HEK293 (cell line): ENCODE results near the gene SLC6A6.

Experiments
- FEZF1 ChIP-seq: fragments of 450-650 bp; formaldehyde crosslinking; IDR thresholded peaks from 2 replicates; pipeline ENCODE4 v1.5.1; 2016; ENCODE audit warnings: missing biosample characterization, missing genetic modification characterization
- REST ChIP-seq: fragments of 450-650 bp; formaldehyde crosslinking; IDR thresholded peaks from 2 replicates; pipeline ENCODE4 v1.5.1; 2016; ENCODE audit warnings: missing biosample characterization, missing genetic modification characterization
- YY1 ChIP-seq: fragments of 450-650 bp; formaldehyde crosslinking; IDR thresholded peaks from 2 replicates; pipeline ENCODE4 v1.5.1; 2018; ENCODE audit warnings: missing biosample characterization, missing genetic modification characterization
- ZNF311 ChIP-seq: fragments of 450-650 bp; formaldehyde crosslinking; IDR thresholded peaks from 2 replicates; pipeline ENCODE4 v1.5.1; 2017; ENCODE audit warnings: missing biosample characterization, missing genetic modification characterization, borderline replicate concordance
- ZNF580 ChIP-seq: fragments of 450-650 bp; formaldehyde crosslinking; IDR thresholded peaks from 2 replicates; pipeline ENCODE4 v1.5.1; 2016; ENCODE audit warnings: missing biosample characterization, missing genetic modification characterization
- ZNF624 ChIP-seq: fragments of 450-650 bp; formaldehyde crosslinking; IDR thresholded peaks from 2 replicates; pipeline ENCODE4 v1.5.1; 2017; ENCODE audit warnings: missing biosample characterization, missing genetic modification characterization
- ZNF670 ChIP-seq: fragments of 450-650 bp; formaldehyde crosslinking; IDR thresholded peaks from 2 replicates; pipeline ENCODE4 v1.5.1; 2016; ENCODE audit warnings: missing biosample characterization, missing genetic modification characterization, low read depth
- ZNF701 ChIP-seq: fragments of 450-650 bp; formaldehyde crosslinking; IDR thresholded peaks from 2 replicates; pipeline ENCODE4 v1.5.1; 2016; ENCODE audit warnings: missing biosample characterization, missing genetic modification characterization
- TF ChIP-seq, protein P1 (sequence below): fragments of 450-650 bp; formaldehyde crosslinking; IDR thresholded peaks from 2 replicates; pipeline ENCODE4 v1.5.1; 2016; ENCODE audit warnings: missing biosample characterization, missing genetic modification characterization
- TF ChIP-seq, protein P2 (sequence below): fragments of 450-650 bp; formaldehyde crosslinking; IDR thresholded peaks from 2 replicates; pipeline ENCODE4 v1.5.1; 2016; ENCODE audit warnings: missing biosample characterization, missing genetic modification characterization

- TF ChIP-seq, protein P1, sequence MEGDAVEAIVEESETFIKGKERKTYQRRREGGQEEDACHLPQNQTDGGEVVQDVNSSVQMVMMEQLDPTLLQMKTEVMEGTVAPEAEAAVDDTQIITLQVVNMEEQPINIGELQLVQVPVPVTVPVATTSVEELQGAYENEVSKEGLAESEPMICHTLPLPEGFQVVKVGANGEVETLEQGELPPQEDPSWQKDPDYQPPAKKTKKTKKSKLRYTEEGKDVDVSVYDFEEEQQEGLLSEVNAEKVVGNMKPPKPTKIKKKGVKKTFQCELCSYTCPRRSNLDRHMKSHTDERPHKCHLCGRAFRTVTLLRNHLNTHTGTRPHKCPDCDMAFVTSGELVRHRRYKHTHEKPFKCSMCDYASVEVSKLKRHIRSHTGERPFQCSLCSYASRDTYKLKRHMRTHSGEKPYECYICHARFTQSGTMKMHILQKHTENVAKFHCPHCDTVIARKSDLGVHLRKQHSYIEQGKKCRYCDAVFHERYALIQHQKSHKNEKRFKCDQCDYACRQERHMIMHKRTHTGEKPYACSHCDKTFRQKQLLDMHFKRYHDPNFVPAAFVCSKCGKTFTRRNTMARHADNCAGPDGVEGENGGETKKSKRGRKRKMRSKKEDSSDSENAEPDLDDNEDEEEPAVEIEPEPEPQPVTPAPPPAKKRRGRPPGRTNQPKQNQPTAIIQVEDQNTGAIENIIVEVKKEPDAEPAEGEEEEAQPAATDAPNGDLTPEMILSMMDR (tag by site-specific recombination) = no peak
- TF ChIP-seq YY1 (no peak), FEZF1 (tag by site-specific recombination) (no peak), ZNF580 (tag by site-specific recombination) (no peak), ZNF624 (tag by site-specific recombination) (no peak), ZNF701 (tag by site-specific recombination) (no peak), ZNF670 (no peak), REST (tag by site-specific recombination) (no peak), ZNF311 (tag by site-specific recombination) (no peak)
- TF ChIP-seq, protein P2, sequence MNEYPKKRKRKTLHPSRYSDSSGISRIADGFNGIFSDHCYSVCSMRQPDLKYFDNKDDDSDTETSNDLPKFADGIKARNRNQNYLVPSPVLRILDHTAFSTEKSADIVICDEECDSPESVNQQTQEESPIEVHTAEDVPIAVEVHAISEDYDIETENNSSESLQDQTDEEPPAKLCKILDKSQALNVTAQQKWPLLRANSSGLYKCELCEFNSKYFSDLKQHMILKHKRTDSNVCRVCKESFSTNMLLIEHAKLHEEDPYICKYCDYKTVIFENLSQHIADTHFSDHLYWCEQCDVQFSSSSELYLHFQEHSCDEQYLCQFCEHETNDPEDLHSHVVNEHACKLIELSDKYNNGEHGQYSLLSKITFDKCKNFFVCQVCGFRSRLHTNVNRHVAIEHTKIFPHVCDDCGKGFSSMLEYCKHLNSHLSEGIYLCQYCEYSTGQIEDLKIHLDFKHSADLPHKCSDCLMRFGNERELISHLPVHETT (tag by site-specific recombination) = no peak
Measured at GRCh38 chr3:14374444-14374883, 27.9 kb upstream of the SLC6A6 start.
